ENCODE results near the gene DMXL2.
"Not testable (repeated sequence)": the region's sequence is repeated elsewhere in the genome, so short reads cannot be mapped to it uniquely, and the experiment has no call there.

Gene DMXL2, protein sequence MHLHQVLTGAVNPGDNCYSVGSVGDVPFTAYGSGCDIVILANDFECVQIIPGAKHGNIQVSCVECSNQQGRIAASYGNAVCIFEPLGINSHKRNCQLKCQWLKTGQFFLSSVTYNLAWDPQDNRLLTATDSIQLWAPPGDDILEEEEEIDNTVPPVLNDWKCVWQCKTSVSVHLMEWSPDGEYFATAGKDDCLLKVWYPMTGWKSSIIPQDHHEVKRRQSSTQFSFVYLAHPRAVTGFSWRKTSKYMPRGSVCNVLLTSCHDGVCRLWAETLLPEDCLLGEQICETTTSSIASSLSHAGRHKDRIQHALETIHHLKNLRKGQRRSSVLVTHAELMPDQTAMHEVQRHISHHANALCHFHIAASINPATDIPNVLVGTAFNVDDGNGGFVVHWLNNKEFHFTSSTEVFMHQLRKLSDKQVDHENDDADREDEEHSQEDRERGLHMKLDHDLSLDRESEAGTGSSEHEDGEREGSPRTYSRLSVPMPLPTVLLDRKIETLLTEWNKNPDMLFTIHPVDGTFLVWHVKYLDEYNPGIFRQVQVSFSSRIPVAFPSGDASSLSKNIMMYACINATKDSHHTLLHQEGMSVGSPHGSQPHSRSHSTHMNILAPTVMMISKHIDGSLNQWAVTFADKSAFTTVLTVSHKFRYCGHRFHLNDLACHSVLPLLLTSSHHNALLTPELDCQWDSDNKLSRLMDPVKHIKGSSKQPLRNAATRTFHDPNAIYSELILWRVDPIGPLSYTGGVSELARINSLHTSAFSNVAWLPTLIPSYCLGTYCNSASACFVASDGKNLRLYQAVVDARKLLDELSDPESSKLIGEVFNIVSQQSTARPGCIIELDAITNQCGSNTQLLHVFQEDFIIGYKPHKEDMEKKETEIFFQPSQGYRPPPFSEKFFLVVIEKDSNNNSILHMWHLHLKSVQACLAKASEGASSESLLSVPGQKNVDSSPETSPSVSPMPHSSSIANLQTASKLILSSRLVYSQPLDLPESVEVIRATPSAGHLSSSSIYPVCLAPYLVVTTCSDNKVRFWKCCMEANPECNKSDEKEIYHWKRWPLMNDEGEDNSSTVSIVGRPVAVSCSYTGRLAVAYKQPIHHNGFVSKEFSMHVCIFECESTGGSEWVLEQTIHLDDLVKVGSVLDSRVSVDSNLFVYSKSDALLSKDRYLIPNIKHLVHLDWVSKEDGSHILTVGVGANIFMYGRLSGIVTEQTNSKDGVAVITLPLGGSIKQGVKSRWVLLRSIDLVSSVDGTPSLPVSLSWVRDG (N-terminal part only)

DNA sequence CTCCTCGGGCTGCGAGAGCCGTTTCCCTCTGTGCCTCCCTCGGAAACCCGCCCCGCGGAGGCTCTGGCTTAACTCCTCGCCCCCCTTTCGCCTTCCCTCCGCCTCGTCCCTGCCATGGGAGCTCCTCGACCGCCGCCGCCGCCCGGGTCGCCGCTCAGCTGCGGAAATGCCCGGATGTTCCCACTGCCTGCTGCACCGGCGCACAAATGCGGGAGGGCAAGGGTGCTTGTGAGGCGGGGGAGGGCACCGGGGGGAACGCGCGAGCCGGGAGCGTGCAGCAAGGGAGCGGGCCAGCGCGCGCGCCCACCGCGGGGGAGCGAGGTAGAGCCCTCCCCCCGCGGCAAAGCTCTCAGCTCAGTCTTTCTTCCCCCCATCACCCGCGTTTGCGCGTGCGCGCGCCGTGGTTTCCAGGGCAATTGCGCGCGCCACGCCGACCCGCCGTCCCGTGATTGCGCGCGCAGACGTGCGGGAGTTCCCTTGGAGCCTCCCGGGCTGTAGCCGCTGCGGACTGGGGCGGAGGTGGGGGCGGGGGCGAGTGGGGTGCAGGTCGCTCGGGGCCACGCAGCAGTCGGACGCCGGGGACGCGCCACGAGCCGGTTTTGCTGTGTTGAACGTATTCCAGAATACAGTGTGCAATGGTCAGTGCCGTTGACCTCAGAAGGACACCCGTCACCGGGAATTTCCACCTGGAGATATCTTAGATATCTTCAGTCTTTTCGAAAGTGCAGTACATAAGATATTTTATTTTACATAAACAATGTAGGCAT is at the start of gene DMXL2:
TSS of gene DMXL2 (minus strand) at position 168 of the 767 bp plus-strand sequence. CDS start 226 bp downstream, outside the sequence.
- in situ Hi-C loops (cut with MboI; ENCODE audit: low sequenced_read_pairs) = no loop called here

DNA sequence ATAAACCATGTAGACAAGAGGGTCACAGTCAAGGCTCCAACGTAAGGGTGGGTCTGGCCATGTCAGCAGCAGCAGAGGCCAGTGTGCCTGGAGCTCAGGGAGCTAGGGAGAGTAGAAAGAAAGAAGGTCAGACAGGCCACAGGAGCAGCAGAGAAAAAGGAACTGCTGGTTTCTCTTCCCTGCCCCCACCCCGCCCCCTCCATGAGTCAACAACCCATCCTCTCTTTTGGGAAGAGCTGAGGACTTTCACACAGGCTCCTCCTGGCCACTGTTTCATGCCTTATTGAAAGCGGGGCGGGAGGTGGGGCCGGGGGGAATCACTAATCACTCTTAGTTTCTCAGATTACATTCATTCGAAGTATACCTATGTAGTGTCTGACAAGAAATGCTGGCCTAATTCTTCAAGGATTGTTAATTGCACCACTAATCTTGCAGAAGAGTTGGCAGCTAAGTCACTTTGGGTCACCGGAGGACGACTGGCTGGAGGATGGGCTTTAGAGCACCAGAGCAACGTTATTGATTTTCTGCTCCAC is 49.6 kb upstream of the DMXL2 start:
- in situ Hi-C loops (cut with MboI; ENCODE audit: low sequenced_read_pairs) = no loop called here

DNA sequence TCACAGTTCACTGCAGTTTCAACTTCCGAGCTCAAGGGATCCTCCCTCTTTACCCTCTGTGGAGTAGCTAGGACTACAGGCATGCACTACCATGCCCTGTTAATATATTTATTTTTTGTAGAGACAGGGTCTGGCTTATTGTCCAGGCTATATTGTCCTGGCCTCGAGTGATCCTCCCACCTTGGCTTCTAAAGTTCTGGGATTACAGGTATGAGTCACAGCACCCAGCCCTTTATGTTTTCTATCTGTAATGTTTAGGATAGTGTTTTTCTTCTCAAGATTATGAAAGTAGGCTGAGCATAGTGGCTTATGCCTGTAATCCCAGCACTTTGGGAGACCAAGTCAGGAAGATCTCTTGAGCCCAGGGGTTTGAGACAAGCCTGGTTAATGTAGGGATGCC is 46.8 kb upstream of the DMXL2 start:
- in situ Hi-C loops (cut with MboI; ENCODE audit: low sequenced_read_pairs) = no loop called here

DNA sequence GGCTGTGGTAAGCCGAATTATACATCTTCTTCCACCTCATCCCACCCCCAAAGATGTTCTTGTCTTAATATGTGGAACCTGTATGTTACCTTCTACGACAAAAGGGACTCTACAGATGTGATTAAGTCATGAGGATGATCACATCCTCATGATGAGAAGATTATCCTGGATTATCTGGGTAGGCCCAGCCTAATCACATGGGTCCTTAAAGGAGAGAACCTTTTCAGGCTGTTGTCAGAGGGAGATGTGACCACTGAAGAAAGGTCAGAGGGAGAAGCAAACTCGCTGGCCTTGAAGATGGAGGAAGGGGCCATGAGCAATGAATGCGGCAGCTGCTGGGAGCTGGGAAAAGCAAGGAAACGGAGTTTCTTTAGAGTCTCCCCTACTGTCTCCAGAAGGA is 45.9 kb upstream of the DMXL2 start:
- in situ Hi-C loops (cut with MboI; ENCODE audit: low sequenced_read_pairs) = no loop called here

DNA sequence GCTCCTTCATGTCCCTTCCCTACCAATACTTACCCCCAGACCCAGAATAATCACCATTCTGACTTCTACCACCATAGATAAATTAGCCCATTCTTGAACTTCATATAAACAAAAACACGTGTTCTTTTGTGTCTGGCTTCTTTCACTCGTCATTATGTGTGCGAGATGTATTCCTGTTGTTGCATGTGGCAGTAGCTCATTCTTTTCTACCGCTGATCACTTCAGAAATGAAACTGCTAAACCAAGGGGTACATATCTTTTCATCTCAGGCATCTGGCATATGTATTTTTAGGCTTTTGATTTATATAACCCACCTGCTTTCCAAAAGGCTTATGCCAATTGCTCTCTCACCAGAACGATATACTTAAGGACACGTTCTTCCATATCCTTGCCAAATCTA is 44.9 kb upstream of the DMXL2 start:
- in situ Hi-C loops (cut with MboI; ENCODE audit: low sequenced_read_pairs) = no loop called here

DNA sequence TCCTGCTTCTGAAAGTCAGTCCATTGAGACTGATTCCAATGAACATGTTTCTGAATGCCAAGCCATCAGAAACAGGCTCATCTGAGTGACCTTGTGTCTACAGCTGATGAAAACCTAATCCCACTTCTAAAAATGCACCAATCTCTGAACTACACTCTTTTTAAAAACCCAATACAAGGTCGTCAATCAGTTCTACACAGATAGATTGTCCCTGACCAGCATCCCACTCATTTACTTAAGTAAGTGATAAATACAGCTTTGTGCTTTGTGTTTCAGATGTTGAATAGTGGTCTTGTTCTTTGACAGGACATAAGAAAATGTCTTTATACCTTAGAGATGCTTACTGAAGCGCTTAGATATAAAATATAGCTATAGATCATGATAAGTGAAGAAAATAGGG is 38.5 kb upstream of the DMXL2 start:
- in situ Hi-C loops (cut with MboI; ENCODE audit: low sequenced_read_pairs) = no loop called here

DNA sequence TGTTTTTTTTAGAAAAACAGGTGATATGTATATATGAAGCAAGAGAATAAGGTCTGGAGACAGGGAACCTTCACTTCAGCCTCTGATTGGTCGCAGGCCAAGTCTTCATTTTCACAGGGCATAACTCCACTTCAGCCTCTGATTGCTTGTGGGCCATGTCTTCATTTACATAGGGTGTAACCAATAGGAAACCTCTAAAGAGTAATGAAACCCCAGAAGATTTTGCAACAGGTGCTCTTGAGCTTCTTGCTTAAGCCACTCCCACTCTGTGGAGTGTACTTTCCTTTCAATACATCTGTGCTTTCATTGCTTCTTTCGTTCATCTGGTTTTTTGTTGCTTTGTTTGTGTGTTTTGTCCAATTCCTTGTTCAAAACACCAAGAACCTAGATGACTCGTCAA is 36.1 kb upstream of the DMXL2 start:
- in situ Hi-C loops (cut with MboI; ENCODE audit: low sequenced_read_pairs) = no loop called here

DNA sequence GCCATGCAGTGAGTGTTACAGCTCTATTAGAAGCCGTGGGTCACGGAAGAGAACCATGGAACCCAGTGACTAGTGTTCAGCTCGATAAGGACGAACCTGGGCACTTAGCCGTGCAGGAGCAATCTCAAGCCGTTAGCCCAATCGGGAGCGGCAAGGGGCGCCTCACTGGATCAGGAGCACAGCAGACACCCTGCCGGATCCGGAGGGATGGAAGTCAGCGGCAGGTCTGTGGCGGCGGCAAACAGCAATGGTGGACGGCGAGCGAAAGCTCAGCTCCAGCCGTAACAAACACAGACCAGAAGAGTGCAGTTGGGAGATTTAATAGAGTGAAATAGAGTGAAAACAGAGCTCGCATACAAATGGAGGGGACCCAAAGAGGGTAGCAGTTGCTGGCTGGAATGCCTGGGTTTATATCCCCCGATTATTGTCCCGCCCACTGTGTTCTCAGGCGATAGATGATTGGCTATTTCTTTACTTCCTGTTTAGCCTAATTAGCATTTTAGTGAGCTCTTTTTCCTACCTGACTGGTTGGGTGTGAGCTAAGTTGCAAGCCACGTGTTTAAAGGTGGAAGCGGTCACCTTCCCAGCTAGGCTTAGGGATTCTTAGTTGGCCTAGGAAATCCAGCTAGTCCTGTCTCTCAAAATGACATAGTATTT is 33.0 kb upstream of the DMXL2 start:
- in situ Hi-C loops (cut with MboI; ENCODE audit: low sequenced_read_pairs) = not testable (repeated sequence)

DNA sequence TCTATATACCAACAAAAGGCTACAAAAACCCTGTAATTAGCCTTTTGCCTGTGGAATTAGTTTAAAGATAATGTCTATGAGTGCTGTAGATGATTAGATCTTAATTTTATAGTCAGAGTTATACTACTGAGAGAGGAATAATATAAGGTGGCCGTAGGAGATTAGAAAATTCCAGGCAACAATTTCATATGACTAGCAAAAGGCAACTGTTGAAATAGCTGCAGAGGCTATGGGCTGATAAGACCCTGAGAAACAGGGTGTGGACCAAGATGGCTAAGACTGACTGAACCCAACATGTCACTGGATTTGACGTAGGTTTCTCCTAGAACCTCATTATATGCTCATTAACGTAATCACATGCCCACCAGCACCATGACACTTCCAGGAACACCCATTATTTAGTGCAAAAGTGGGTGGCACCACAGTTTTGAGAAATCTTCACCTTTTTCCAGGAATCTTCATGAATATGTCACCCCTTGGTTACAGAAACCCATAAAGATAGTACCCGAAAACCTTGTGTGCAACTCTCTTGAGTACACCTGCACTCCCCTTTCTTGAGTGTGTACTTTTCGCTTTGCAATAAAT is 29.6 kb upstream of the DMXL2 start:
- in situ Hi-C loops (cut with MboI; ENCODE audit: low sequenced_read_pairs) = no loop called here

DNA sequence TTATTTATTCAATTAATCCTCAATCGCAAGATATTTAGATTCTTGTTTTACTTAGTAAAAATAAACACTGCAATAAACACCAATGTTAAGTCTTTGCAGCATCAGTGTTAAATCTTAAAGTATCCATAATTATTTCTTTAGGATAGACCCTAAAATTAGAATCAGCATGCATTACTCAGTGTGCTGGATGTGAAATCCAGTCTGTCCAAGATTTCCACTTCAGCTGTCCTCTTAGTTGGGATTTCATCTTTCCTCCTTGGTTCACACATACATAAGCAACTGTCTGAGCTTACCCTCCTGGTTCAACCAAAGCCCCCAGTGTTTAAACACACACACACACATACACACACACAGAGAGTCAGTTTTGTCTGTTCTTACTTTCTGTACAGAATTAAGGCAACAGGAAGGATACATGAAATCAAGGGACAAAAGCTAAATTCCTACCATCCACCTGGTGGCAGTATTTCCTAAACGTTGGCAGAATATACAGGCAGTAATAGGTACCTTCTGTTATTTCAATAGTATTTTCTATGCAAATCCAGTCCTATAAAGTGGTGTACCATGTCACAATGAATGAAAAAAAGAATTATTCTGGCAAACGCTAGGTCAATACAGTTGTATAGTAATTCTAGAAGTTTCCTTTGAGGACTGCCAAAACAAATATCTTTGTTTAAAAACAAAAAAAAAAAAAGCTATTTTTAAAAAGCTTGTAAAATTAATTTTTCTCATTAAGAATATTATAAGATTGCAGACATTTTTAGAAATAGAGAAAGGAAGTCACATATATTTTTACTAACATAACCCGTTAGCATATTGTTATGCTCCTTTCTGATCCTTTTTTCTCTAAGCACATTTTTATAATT is 27.3 kb upstream of the DMXL2 start:
- in situ Hi-C loops (cut with MboI; ENCODE audit: low sequenced_read_pairs) = loop anchor here (5.0 kb wide), 1 partner anchor 127 kb away; no protein-coding TSS in a partner anchor

DNA sequence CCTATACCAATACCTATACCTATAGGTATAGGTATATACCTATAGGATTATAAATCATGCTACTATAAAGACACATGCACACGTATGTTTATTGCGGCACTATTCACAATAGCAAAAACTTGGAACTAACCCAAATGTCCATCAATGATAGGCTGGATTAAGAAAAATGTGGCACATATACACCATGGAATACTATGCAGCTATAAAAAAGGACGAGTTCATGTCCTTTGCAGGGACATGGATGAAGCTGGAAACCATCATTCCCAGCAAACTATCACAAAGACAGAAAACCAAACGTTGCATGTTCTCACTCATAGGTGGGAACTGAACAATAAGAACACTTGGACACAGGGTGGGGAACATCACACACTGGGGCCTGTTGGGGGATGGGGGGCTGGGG is 26.1 kb upstream of the DMXL2 start:
- in situ Hi-C loops (cut with MboI; ENCODE audit: low sequenced_read_pairs) = loop anchor here (5.0 kb wide), 1 partner anchor 129 kb away; no protein-coding TSS in a partner anchor

DNA sequence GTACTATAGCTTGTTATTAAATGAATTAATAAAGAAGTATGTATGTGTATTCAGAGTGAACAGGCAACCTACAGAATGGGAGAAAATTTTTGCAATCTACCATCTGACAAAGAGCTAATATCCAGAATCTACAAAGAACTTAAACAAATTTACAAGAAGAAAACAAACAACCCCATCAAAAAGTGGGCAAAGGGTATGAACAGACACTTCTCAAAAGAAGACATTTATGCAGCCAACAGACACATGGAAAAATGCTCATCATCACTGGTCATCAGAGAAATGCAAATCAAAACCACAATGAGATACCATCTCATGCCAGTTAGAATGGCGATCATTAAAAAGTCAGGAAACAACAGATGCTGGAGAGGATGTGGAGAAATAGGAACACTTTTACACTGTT is 25.5 kb upstream of the DMXL2 start:
- in situ Hi-C loops (cut with MboI; ENCODE audit: low sequenced_read_pairs) = loop anchor here (5.0 kb wide), 1 partner anchor 129 kb away; no protein-coding TSS in a partner anchor

DNA sequence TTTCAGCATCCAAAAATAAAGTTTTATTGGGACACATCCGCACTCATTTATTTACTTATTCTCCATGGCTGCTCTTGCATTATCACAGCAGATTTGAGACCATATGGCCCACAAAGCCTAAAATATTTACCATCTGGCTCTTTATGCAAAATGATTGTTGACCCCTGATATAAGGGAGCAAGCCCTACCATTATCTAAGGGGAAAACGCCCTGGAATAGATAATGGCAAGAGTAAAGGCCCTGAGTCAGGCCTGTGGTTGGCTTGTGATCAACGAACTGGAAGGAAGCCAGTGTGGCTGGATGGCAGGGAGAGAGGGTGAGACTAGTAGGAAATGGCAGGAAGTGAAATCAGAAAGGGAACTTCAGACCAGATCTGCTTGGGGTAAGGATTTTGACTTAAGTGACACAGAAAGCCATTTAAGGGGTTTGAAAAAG is 24.6 kb upstream of the DMXL2 start:
- in situ Hi-C loops (cut with MboI; ENCODE audit: low sequenced_read_pairs) = loop anchor here (5.0 kb wide), 1 partner anchor 130 kb away; no protein-coding TSS in a partner anchor

DNA sequence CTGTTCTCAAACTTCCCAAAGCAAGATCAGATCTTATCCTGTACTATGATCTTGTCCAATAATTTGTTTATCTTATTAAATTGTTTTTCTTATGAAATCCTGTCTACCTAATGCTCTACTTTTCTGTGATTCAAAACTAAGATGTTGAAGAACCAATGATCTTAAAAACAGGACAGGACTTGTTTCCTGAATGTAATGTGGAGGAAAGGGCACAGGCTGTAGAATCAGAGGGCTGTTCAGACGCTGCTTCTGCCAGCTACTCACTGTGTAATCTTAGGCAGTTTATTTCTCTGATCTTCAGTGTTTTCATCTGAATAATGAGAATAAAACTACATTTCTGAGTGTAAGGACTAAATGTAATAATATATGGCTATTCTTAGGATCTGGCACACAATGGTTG is 20.1 kb upstream of the DMXL2 start:
- in situ Hi-C loops (cut with MboI; ENCODE audit: low sequenced_read_pairs) = no loop called here

DNA sequence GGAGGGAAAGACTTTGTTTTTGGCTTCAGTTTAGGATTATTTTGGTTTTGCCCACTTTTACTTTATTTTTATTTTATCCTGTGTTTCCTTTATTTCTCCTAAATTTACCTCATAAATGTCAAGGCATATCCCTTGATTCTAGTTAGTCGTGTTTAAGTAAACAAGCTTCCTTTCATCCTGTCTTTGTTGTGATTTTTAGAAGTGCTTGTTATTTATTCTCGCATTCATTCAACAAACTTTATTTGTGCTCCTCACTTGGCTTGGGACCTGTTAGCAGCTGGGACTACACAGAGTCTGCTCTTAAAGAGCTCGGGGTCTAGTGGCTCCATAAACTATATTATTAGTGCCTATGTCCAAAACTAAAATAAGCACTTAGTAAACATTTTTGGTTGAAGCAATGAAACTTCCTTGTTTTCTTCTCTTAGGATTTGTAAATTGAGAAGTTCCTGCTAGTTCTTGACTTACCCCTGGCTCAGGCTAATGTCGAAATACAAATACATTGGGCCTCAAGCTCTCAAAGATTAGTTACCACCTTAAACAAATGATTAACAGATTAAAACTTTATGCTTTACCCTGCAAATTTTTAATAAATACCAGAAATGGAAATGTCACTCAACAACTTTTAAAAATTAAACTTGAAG is 19.0 kb upstream of the DMXL2 start:
- in situ Hi-C loops (cut with MboI; ENCODE audit: low sequenced_read_pairs) = no loop called here

DNA sequence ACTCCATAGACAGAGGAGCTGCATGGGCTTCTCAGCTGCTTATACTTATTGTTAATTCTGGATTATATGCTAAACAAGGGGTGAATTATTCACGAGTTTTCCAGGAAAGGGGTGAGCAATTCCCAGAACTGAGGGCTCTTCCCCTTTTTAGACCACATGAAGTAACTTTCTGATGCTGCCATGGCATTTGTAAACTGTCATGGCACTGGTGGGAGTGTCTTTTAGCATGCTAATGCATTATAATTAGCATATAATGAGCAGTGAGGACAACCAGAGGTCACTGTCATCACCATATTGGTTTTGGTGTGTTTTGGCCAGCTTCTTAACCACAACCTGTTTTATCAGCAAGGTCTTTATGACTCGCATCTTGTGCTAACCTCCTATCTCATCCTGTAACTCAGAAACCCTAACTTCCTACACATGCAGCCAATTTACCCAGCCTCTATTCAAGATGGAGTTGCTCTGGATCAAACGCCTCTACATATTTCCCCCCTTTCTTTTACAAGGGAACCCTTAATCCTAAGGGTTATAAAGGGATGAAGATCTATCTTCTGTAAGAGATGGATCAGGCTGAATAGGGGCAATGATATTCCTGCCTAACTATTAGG is 12.1 kb upstream of the DMXL2 start:
- in situ Hi-C loops (cut with MboI; ENCODE audit: low sequenced_read_pairs) = no loop called here

DNA sequence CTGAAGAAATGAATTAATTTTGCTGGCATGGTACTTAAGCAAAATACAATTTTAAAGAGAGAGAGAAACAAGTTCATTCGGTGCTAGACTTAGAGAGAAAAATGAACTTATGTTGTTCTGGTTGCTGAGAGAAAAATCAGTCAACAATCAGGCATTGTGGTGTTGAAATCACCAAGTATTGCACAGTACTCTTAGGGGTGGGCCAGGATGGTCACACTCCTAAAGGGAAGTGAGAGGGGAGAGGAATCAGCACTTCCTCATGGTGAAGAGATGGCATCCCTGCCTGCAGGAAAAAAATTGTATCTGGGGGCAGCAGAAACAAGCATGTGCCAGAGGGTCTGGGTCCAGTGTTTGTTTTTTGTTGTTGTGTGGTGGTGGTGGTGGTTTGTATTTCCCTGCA is 7.0 kb upstream of the DMXL2 start:
- in situ Hi-C loops (cut with MboI; ENCODE audit: low sequenced_read_pairs) = no loop called here

All from HL-60/S4 (cell line).